SK-N-SH (cell line): ENCODE measurements around the gene TEAD3.

ENCODE experiments used
- CTCF ChIP-seq: fragments of 200-600 bp; sonication (generic); IDR thresholded peaks from 2 replicates; pipeline ENCODE4 v1.6.1; 2017; ENCODE audit warnings: antibody characterized with exemption, mild to moderate bottlenecking, moderate library complexity
- EP300 ChIP-seq, 2 experiments: IDR thresholded peaks; 2 replicates each; pipeline versions ENCODE4 v1.4.0 to v1.6.1; 2012; ENCODE audit warnings: borderline replicate concordance in 1 of 2, low read depth in 1 of 2, low read length in 1 of 2
- EZH2phosphoT487 ChIP-seq: fragments of 200-600 bp; sonication (generic); IDR thresholded peaks from 2 replicates; pipeline ENCODE4 v1.6.1; 2017; ENCODE audit warnings: low read depth, mixed run types, mild to moderate bottlenecking, antibody characterized with exemption, moderate library complexity, borderline replicate concordance
- GABPA ChIP-seq: IDR thresholded peaks from 2 replicates; pipeline ENCODE4 v1.4.0; 2012; ENCODE audit warnings: low read depth, mild to moderate bottlenecking
- JUND ChIP-seq: IDR thresholded peaks from 2 replicates; pipeline ENCODE4 v1.4.0; 2012
- POLR2AphosphoS5 ChIP-seq: IDR thresholded peaks from 2 replicates; pipeline ENCODE4 v1.6.1; 2012; ENCODE audit warnings: low read depth, low read length
- RAD21 ChIP-seq: IDR thresholded peaks from 2 replicates; pipeline ENCODE4 v1.6.1; 2012; ENCODE audit warnings: mild to moderate bottlenecking, low read length
- RCOR1 ChIP-seq: fragments of 150-350 bp; IDR thresholded peaks from 2 replicates; pipeline ENCODE4 v1.6.1; 2017; ENCODE audit warnings: antibody characterized with exemption, low read length
- SIN3A ChIP-seq: IDR thresholded peaks from 2 replicates; pipeline ENCODE4 v1.6.1; 2012; ENCODE audit warnings: low read depth, mild to moderate bottlenecking, low read length, moderate library complexity, borderline replicate concordance
- TCF12 ChIP-seq: IDR thresholded peaks from 2 replicates; pipeline ENCODE4 v1.4.0; 2012
- YY1 ChIP-seq: IDR thresholded peaks from 2 replicates; pipeline ENCODE4 v1.4.0; 2012; ENCODE audit warnings: low read depth, mild to moderate bottlenecking
- TF ChIP-seq, protein P1 (sequence below): IDR thresholded peaks from 2 replicates; pipeline ENCODE4 v1.4.0; 2012; ENCODE audit warnings: low read depth, borderline replicate concordance
- TF ChIP-seq, protein P2 (sequence below): IDR thresholded peaks from 2 replicates; pipeline ENCODE4 v1.4.0; 2012; ENCODE audit warnings: low read depth

DNA sequence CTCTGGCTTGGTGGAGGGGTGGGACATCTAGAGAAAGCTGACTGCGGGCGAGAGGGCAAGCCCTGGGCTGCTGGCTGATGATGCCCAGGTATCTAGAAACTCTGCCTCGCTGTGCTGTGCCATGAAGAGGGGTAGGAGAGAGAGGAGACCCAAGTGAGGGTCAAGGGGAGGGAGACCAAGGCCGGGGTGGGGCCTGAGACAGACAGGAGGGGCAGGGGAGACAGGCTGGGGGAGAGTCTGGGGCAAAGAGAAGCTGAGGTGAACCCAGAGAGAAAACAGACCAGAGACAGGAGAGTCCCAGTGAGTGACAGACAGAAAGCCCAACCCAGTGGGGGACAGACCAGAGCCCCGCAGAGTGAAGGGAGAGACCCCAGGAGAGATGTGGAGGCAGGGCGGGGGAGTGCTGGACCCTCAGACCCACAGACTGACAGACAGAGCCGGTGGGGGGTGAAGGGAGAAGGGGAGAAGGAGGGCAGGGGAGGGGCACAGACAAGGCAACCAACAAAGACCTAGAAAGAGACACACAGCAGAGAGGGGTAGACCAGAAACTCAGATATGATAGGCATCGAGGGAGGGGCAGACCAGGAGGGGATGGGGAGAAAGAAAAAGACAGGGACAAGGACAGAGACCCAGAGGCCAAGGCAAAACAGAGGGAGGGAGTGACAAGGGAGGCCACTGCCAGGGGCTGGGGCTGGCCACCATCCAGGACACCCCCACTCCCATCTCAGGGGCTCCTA lies 5.9 kb downstream of the TEAD3 start:
- TF ChIP-seq EZH2phosphoT487 (no peak), CTCF (no peak), YY1 (no peak), TCF12 (no peak), RCOR1 (no peak), POLR2AphosphoS5 (no peak), GABPA (no peak), RAD21 (no peak), SIN3A (no peak), JUND (no peak), EP300 (IDR thresholded peaks at IDR 0.05; ENCODE audit: borderline replicate concordance in 1 of 2, low read depth in 1 of 2, low read length in 1 of 2) (no peak)
- TF ChIP-seq, protein P1, sequence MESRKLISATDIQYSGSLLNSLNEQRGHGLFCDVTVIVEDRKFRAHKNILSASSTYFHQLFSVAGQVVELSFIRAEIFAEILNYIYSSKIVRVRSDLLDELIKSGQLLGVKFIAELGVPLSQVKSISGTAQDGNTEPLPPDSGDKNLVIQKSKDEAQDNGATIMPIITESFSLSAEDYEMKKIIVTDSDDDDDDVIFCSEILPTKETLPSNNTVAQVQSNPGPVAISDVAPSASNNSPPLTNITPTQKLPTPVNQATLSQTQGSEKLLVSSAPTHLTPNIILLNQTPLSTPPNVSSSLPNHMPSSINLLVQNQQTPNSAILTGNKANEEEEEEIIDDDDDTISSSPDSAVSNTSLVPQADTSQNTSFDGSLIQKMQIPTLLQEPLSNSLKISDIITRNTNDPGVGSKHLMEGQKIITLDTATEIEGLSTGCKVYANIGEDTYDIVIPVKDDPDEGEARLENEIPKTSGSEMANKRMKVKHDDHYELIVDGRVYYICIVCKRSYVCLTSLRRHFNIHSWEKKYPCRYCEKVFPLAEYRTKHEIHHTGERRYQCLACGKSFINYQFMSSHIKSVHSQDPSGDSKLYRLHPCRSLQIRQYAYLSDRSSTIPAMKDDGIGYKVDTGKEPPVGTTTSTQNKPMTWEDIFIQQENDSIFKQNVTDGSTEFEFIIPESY, result no peak
- TF ChIP-seq, protein P2, sequence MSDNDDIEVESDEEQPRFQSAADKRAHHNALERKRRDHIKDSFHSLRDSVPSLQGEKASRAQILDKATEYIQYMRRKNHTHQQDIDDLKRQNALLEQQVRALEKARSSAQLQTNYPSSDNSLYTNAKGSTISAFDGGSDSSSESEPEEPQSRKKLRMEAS, result no peak
